Bronchial epithelial cell (primary cell): ENCODE measurements around the gene SPTA1. TPM values are rescaled to one million over a fixed set of nuclear protein-coding genes. Genes with fewer than 3 reads are reported as not detected.

Source experiments
- DNase-seq: peaks from one replicate; pipeline ENCODE4 v3.0.0-alpha.2; 2010; ENCODE audit warnings: low read depth
- FAIRE-seq: peaks from 2 replicates; lab custom pipeline; 2011; peaks lifted over from hg19 to GRCh38; lab: Jason Lieb, UNC
- H3K27me3 ChIP-seq: 2 replicates; pipeline ENCODE4 v1.5.1; 2011; ENCODE audit warnings: low read length; ENCODE audit not compliant: control insufficient read depth, insufficient read depth
- H3K36me3 ChIP-seq: 2 replicates; pipeline ENCODE4 v1.5.1; 2011; ENCODE audit warnings: low read length; ENCODE audit not compliant: control insufficient read depth, insufficient read depth
- H3K4me3 ChIP-seq: 2 replicates; pipeline ENCODE4 v1.5.1; 2011; ENCODE audit warnings: mild to moderate bottlenecking, low read depth, low read length, control low read depth
- total RNA-seq: library from RNA; depleted of rRNA; stranded (reverse); fragments of >200 nt; gene quantifications from 2 replicates; pipeline ENCODE4 v1.2.1, GENCODE V29; 2014
- TF ChIP-seq, protein P1 (sequence below): IDR thresholded peaks from 2 replicates; pipeline ENCODE4 v1.5.1; 2011; ENCODE audit warnings: mild to moderate bottlenecking, moderate library complexity, low read length, control low read depth, inconsistent platforms; ENCODE audit not compliant: insufficient read depth, severe bottlenecking

SPTA1 gene
- total RNA-seq, 1 donor from 2014 or later = not detected

DNA sequence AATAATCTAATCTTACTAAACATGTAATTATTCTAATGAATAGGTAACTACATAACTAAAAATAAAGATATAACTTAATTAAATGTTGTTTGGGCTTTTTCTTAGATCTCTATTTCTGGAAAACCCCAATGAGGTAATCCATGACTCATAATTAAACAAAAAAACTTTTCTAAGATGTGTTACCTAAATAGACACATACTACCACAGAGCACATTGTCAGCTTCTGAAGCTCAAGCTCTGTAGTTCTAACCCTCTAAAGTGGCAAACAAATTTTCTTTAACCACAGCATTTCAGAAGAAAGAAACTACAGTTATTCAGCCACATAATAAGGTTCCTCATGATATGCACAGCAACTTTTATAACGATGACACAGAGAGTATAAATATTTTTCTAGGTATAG lies 29.8 kb upstream of the SPTA1 start:
- no peak for FAIRE-seq
- peak; percentile 46 for DNase-seq
- TF ChIP-seq, protein P1, sequence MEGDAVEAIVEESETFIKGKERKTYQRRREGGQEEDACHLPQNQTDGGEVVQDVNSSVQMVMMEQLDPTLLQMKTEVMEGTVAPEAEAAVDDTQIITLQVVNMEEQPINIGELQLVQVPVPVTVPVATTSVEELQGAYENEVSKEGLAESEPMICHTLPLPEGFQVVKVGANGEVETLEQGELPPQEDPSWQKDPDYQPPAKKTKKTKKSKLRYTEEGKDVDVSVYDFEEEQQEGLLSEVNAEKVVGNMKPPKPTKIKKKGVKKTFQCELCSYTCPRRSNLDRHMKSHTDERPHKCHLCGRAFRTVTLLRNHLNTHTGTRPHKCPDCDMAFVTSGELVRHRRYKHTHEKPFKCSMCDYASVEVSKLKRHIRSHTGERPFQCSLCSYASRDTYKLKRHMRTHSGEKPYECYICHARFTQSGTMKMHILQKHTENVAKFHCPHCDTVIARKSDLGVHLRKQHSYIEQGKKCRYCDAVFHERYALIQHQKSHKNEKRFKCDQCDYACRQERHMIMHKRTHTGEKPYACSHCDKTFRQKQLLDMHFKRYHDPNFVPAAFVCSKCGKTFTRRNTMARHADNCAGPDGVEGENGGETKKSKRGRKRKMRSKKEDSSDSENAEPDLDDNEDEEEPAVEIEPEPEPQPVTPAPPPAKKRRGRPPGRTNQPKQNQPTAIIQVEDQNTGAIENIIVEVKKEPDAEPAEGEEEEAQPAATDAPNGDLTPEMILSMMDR = no peak

DNA sequence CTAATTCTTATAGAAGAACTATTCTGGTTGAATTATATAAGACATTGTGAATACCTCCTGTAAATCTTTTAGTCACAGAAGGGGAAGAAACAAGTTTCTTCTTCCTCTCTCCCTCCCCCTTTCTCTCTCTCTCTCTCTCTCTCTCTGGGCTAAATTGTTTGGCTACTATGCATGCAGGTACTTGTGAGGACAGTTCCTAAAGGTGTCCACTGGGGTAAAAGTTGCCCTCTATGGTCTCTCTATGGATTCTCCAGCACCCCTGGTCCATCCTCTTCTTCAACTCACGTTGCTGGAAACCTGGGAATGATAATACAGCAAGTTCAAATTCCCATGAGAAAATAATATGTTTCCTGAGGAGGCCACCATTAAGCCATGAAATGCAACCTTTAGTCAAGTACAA lies 28.2 kb upstream of the SPTA1 start:
- FAIRE-seq = no peak
- no peak for DNase-seq
- no peak overlapping the region for H3K4me3 ChIP-seq
- H3K27me3 ChIP-seq = no peaks in the 10 kb centered on the region
- H3K36me3 ChIP-seq = no peaks in the 10 kb centered on the region
- TF ChIP-seq, protein P1 = no peak

More for the DNA sequence above, 29.8 kb upstream of the SPTA1 start:
- H3K36me3 ChIP-seq = no peaks in the 10 kb centered on the region
- H3K27me3 ChIP-seq = no peaks in the 10 kb centered on the region
- no peak overlapping the region for H3K4me3 ChIP-seq

DNA sequence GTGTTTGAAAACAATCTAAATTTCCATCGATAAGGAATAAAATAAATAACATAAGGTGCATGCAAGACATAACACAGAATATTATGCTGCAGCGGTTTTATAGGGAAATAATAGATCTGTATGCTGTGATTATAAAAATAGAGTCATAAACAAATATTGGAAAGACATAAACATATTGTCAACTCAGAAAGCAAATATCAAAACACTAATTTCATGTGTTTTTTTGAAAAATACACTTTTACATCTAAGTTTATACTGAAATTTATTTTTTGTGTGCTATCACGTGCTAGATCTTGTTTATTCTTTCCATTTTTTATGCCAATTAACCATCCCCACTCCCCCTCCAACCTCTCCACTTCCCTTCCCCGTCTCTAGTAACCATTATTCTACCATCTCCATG lies 24.6 kb upstream of the SPTA1 start:
- Histone ChIP-seq H3K4me3 (no peak overlapping the region), H3K36me3 (no peaks in the 10 kb centered on the region), H3K27me3 (no peaks in the 10 kb centered on the region)
- no peak for FAIRE-seq
- DNase-seq = no peak
- TF ChIP-seq, protein P1 = no peak

DNA sequence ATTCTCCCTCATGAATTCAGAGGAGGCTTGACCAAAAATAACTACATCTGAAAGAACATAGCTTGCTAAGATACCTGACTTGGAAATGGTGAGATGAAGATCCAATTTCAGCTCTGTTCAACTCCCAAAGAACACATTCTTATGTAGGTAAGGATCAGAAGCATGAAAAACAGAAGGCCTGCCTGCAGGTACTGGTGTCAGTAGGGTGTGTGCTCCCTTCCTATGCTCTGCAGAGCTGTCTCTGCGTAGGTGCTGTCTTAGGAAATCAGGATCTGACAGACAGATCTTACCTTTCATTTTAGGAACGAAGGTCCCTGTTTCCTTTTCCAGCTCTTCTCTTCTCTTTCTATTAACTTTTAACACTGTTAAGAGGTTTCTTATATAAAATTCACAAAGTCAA lies 19.6 kb upstream of the SPTA1 start:
- Histone ChIP-seq H3K36me3 (no peaks in the 10 kb centered on the region), H3K4me3 (no peak overlapping the region), H3K27me3 (no peaks in the 10 kb centered on the region)
- no peak for DNase-seq
- FAIRE-seq = no peak
- TF ChIP-seq, protein P1 = no peak

DNA sequence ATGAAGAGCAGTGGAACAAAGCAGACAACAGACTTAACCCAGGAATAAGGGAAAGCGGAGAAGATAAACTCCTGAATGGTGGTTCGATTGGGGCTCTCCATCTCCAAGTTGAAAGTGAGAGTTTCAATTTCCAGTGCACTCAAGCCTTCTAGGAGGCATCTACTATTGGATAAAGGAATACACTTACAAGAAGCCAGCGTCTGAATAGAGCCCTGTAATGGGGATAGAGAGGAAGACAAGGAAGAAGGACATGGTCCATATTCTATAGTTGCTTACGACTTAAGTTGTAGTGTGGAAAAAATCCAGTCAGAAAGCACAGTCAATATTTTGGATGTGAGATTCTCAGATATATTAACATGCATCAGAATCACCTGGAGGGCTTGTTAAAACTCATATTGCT lies 14.0 kb upstream of the SPTA1 start, which contains the start of gene OR6K2:
OR6K2 (minus strand) TSS at position 101 of the 400 bp plus-strand sequence; CDS start at position 101, 0 bp downstream.
- TF ChIP-seq, protein P1 = no peak
- DNase-seq (no peak), FAIRE-seq (no peak)
- H3K36me3 ChIP-seq = no peaks in the 10 kb centered on the region
- no peak within 1 kb of the TSS for H3K4me3 ChIP-seq
- H3K27me3 ChIP-seq = no peaks in the 10 kb centered on the region

DNA sequence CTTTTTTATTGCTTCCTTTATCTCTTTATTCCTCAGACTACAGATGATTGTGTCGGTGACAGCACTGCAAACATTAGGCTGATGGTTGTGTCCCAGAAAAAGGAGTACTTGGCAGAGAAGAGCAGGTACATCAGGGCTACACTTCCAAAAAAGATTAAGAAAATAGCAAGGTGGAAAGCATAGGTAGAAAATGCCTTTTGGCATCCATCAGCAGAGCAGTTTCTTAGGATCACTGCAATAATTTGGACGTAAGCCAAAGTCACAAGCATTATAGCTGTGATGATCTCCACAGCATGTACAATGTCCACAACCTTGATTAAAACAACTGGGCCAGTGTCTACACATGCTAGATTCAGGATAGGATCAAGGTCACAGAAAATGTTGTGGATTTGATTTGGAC lies 8.1 kb upstream of the SPTA1 start:
- no peaks in the 10 kb centered on the region for H3K27me3 ChIP-seq
- FAIRE-seq (no peak), DNase-seq (no peak)
- TF ChIP-seq, protein P1 = no peak
- H3K36me3 ChIP-seq = no peaks in the 10 kb centered on the region
- H3K4me3 ChIP-seq = no peak overlapping the region
